Panc1 (cell line): ENCODE results near the gene NDOR1. TPM values are rescaled to one million over a fixed set of nuclear protein-coding genes. Genes with fewer than 3 reads are reported as not detected.

Experiments
- ATAC-seq: fragments of 200-7000 bp; cut with Tn5 transposase; 2 replicates; pipeline ENCODE4 v1.9.1; 2020; ENCODE audit warnings: mild to moderate bottlenecking, moderate library complexity
- BruUV-seq: library from RNA; stranded (reverse); fragments of 400-500 nt; replicated peaks from 2 replicates; lab custom pipeline; 2021; lab: Mats Ljungman, UMichigan
- CTCF ChIA-PET: fragments of 300-600 bp; sonication (Branson Sonifier 250); formaldehyde crosslinking; loops from one replicate; lab custom pipeline; 2022; ENCODE audit warnings: antibody characterized with exemption; lab: Charles Lee
- POLR2A ChIA-PET: fragments of 300-600 bp; sonication (Branson Sonifier 250); formaldehyde crosslinking; loops from one replicate; lab custom pipeline; 2022; ENCODE audit warnings: antibody characterized with exemption; lab: Charles Lee
- DNase-seq: peaks from one replicate; pipeline ENCODE4 v3.0.0-alpha.2; 2010; ENCODE audit warnings: low read depth, low spot score
- H3K27ac ChIP-seq: 2 replicates; pipeline ENCODE4 v1.5.1; 2011; ENCODE audit warnings: mild to moderate bottlenecking, low read length, inconsistent platforms
- H3K27me3 ChIP-seq: fragments of 200-500 bp; sonication (Bioruptor generic); 2 replicates; pipeline ENCODE4 v1.6.0; 2014; ENCODE audit warnings: low read length, inconsistent platforms; ENCODE audit not compliant: control insufficient read depth, insufficient read depth
- H3K36me3 ChIP-seq: fragments of 200-500 bp; sonication (Bioruptor generic); 2 replicates; pipeline ENCODE4 v1.5.1; 2014; ENCODE audit warnings: inconsistent platforms, mild to moderate bottlenecking, low read length, moderate library complexity; ENCODE audit not compliant: control insufficient read depth, insufficient read depth
- H3K4me1 ChIP-seq: 2 replicates; pipeline ENCODE4 v1.5.1; 2011; ENCODE audit warnings: inconsistent platforms, mild to moderate bottlenecking, low read length, moderate library complexity; ENCODE audit not compliant: control insufficient read depth, insufficient read depth
- H3K4me3 ChIP-seq, 2 experiments: 2 replicates each; pipeline ENCODE4 v1.5.1; 2011 to 2012; ENCODE audit warnings: low read depth in 2 of 2, low read length in 2 of 2, mild to moderate bottlenecking in 2 of 2, inconsistent platforms in 1 of 2, moderate library complexity in 1 of 2
- H3K9me3 ChIP-seq: fragments of 200-500 bp; sonication (Bioruptor generic); 2 replicates; pipeline ENCODE4 v1.5.1; 2014; ENCODE audit warnings: low read depth, mild to moderate bottlenecking, inconsistent platforms, low read length, moderate library complexity; ENCODE audit not compliant: control insufficient read depth, insufficient read depth
- POLR2AphosphoS5 ChIP-seq: IDR thresholded peaks from 2 replicates; pipeline ENCODE4 v1.6.1; 2012; ENCODE audit warnings: mild to moderate bottlenecking, low read depth, low read length, moderate library complexity
- SIN3A ChIP-seq: IDR thresholded peaks from 2 replicates; pipeline ENCODE4 v1.6.1; 2012; ENCODE audit warnings: low read depth, mild to moderate bottlenecking, low read length, moderate library complexity, borderline replicate concordance; ENCODE audit not compliant: insufficient read depth
- TCF7L2 ChIP-seq: IDR thresholded peaks from 2 replicates; pipeline ENCODE4 v1.6.1; 2011; ENCODE audit warnings: mild to moderate bottlenecking, low read depth, low read length, inconsistent platforms
- in situ Hi-C: cut with HindIII; loops from 2 replicates; pipeline ENCODE4 v1.10.0; 2016; ENCODE audit warnings: low sequenced_read_pairs, low pct_unique_long_range_greater_than_20kb
- intact Hi-C: fragments of 100-400 bp; cut with micrococcal nuclease; formaldehyde crosslinking; loops from one replicate; pipeline ENCODE4 v1.10.0; 2022; ENCODE audit not compliant: unreplicated experiment
- total RNA-seq: library from RNA; stranded (reverse); gene quantifications from one replicate; pipeline ENCODE4 v1.2.1, GENCODE V29; 2021; ENCODE audit not compliant: unreplicated experiment
- TF ChIP-seq, protein P1 (sequence below): fragments of 450-650 bp; IDR thresholded peaks from 2 replicates; pipeline ENCODE4 v1.5.1; 2017; ENCODE audit warnings: mild to moderate bottlenecking
- TF ChIP-seq, protein P2 (sequence below), 2 experiments: IDR thresholded peaks; 2 replicates each; pipeline ENCODE4 v1.6.1; 2011 to 2012; ENCODE audit warnings: low read depth in 2 of 2, control low read depth in 1 of 2, low read length in 1 of 2, mild to moderate bottlenecking in 1 of 2, moderate library complexity in 1 of 2; ENCODE audit not compliant: insufficient read depth in 1 of 2

The NDOR1 gene
- total RNA-seq, 1 experiment from 2014 or later, result 15.6 TPM

DNA sequence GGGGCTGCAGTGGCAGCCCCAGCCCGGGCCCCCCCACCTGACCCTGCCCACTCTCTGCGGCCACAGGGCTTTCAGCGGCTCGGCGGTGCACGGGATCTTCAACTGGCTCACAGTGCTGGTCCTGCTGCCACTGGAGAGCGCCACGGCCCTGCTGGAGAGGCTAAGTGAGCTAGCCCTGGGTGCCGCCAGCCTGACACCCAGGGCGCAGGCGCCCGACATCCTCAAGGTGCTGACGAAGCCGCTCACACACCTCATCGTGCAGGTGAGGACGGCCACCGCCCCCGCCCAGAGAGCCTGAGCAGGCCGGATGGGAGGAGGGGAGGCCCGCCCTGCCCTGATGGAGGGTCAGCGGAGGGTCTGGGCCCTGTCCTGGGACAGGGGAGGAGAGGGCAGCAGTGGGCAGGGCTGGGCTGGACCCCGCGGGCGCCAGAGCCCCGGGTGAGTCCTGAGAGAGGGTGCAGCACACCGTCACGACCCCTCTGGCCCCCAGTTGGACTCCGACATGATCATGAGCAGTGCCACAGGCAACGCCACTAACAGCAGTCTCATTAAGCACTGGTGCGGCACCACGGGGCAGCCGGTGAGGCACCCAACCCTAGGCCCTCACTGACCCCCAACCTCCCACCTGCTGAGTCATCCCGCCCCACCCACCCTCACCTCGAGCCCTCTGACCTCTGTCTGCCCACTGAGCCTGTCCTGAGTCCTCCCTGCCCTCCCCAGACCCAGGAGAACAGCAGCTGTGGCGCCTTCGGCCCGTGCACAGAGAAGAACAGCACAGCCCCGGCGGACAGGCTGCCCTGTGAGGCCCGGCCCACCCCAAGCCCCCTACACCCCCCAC lies 27.9 kb downstream of the NDOR1 start:
- no TSS peak for BruUV-seq
- Histone ChIP-seq H3K36me3 (no peaks in the 10 kb centered on the region), H3K27me3 (no peaks in the 10 kb centered on the region), H3K4me3 (no peak overlapping the region), H3K9me3 (no peaks in the 10 kb centered on the region), H3K27ac (no peak overlapping the region), H3K4me1 (peaks cover 18% of the 10 kb centered on the region)
- intact Hi-C loops, result no loop called here
- no peak for ATAC-seq
- POLR2A ChIA-PET, result no interaction called here
- no peak for DNase-seq
- in situ Hi-C loops, result no loop called here
- CTCF ChIA-PET, result interaction anchor here (0.7 kb wide), 3 partner anchors 46 to 467 kb away, joined by 5 to 8 read pairs (median 6); no protein-coding TSS in a partner anchor
- no peak for TF ChIP-seq SIN3A
- TF ChIP-seq, protein P1, sequence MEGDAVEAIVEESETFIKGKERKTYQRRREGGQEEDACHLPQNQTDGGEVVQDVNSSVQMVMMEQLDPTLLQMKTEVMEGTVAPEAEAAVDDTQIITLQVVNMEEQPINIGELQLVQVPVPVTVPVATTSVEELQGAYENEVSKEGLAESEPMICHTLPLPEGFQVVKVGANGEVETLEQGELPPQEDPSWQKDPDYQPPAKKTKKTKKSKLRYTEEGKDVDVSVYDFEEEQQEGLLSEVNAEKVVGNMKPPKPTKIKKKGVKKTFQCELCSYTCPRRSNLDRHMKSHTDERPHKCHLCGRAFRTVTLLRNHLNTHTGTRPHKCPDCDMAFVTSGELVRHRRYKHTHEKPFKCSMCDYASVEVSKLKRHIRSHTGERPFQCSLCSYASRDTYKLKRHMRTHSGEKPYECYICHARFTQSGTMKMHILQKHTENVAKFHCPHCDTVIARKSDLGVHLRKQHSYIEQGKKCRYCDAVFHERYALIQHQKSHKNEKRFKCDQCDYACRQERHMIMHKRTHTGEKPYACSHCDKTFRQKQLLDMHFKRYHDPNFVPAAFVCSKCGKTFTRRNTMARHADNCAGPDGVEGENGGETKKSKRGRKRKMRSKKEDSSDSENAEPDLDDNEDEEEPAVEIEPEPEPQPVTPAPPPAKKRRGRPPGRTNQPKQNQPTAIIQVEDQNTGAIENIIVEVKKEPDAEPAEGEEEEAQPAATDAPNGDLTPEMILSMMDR, result no peak; the same call in 1 of the 2 replicates
- no peak for TF ChIP-seq TCF7L2
- TF ChIP-seq, protein P2, sequence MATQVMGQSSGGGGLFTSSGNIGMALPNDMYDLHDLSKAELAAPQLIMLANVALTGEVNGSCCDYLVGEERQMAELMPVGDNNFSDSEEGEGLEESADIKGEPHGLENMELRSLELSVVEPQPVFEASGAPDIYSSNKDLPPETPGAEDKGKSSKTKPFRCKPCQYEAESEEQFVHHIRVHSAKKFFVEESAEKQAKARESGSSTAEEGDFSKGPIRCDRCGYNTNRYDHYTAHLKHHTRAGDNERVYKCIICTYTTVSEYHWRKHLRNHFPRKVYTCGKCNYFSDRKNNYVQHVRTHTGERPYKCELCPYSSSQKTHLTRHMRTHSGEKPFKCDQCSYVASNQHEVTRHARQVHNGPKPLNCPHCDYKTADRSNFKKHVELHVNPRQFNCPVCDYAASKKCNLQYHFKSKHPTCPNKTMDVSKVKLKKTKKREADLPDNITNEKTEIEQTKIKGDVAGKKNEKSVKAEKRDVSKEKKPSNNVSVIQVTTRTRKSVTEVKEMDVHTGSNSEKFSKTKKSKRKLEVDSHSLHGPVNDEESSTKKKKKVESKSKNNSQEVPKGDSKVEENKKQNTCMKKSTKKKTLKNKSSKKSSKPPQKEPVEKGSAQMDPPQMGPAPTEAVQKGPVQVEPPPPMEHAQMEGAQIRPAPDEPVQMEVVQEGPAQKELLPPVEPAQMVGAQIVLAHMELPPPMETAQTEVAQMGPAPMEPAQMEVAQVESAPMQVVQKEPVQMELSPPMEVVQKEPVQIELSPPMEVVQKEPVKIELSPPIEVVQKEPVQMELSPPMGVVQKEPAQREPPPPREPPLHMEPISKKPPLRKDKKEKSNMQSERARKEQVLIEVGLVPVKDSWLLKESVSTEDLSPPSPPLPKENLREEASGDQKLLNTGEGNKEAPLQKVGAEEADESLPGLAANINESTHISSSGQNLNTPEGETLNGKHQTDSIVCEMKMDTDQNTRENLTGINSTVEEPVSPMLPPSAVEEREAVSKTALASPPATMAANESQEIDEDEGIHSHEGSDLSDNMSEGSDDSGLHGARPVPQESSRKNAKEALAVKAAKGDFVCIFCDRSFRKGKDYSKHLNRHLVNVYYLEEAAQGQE (IDR thresholded peaks at IDR 0.05; ENCODE audit: insufficient read depth in 1 of 2, low read depth in 2 of 2, low read length in 1 of 2), result no peak

DNA sequence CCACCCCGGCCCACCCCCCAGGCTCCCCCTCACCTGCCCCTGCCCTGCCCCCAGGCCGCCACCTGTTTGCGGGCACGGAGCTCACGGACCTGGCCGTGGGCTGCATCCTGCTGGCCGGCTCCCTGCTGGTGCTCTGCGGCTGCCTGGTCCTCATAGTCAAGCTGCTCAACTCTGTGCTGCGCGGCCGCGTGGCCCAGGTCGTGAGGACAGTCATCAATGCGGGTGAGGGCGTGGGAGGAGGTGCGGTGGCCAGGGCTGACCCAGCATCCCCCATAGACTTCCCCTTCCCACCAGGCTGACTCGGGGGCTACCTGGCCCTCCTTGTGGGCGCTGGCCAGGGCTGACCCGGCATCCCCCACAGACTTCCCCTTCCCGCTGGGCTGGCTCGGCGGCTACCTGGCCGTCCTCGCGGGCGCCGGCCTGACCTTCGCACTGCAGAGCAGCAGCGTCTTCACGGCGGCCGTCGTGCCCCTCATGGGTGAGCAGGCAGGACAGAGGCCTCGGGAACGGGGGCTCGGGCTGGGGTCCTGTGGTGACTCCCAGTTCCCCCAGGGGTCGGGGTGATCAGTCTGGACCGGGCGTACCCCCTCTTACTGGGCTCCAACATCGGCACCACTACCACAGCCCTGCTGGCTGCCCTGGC lies 28.7 kb downstream of the NDOR1 start:
- H3K9me3 ChIP-seq, result no peaks in the 10 kb centered on the region
- ChIA-PET POLR2A (no interaction called here), CTCF (interaction anchor here (0.7 kb wide), 1 partner anchor 168 kb away, joined by 8 read pairs; no protein-coding TSS in a partner anchor)
- TF ChIP-seq, protein P2 (IDR thresholded peaks at IDR 0.05; ENCODE audit: insufficient read depth in 1 of 2, low read depth in 2 of 2, low read length in 1 of 2), result no peak
- no peak for TF ChIP-seq POLR2AphosphoS5
- TF ChIP-seq SIN3A, result no peak
- TF ChIP-seq TCF7L2, result no peak
- H3K27me3 ChIP-seq, result no peaks in the 10 kb centered on the region
- peaks cover 26% of the 10 kb centered on the region for H3K4me1 ChIP-seq
- H3K4me3 ChIP-seq, result no peak overlapping the region
- ATAC-seq, result no peak
- no TSS peak for BruUV-seq
- in situ Hi-C loops (no loop called here), intact Hi-C loops (no loop called here)
- no peak for DNase-seq
- no peaks in the 10 kb centered on the region for H3K36me3 ChIP-seq
- no peak overlapping the region for H3K27ac ChIP-seq
